Uterus (tissue), 4 donors: ENCODE measurements around the gene ASB3. TPM values are rescaled to one million over a fixed set of nuclear protein-coding genes. Genes with fewer than 3 reads are reported as not detected.

Source experiments
- DNase-seq, 2 donors: peaks; one replicate each; pipeline ENCODE4 v3.0.0-alpha.2; 2019 to 2020
- H3K27ac ChIP-seq, 2 donors: fragments of 200-600 bp; sonication (generic); 1 replicate in 1 of 2; 2 replicates in 1 of 2; pipeline ENCODE4 v1.5.1; 2016 to 2018
- H3K27me3 ChIP-seq, 2 donors: fragments of 200-600 bp; sonication (generic); one replicate each; pipeline ENCODE4 v1.5.1; 2018 to 2019; ENCODE audit warnings: control low read depth in 1 of 2
- H3K36me3 ChIP-seq, 2 donors: fragments of 200-600 bp; sonication (generic); one replicate each; pipeline ENCODE4 v1.5.1; 2019; ENCODE audit warnings: control low read depth in 1 of 2
- H3K4me1 ChIP-seq, 2 donors: fragments of 200-600 bp; sonication (generic); one replicate each; pipeline ENCODE4 v1.5.1; 2018 to 2019; ENCODE audit warnings: control low read depth in 1 of 2
- H3K4me3 ChIP-seq, 2 donors: fragments of 200-600 bp; sonication (generic); 1 replicate in 1 of 2; 2 replicates in 1 of 2; pipeline ENCODE4 v1.5.1; 2018 to 2019; ENCODE audit warnings: mild to moderate bottlenecking in 1 of 2
- H3K9me3 ChIP-seq, 2 donors: fragments of 200-600 bp; sonication (generic); one replicate each; pipeline ENCODE4 v1.5.1; 2019; ENCODE audit warnings: control low read depth in 1 of 2
- CTCF ChIP-seq, 4 experiments: fragments of 200-600 bp in 2 of 4; fragments of 450-650 bp in 2 of 4; sonication (generic) in 2 of 4; IDR thresholded peaks; one replicate each; pipeline ENCODE4 v1.5.1; 2016 to 2019; ENCODE audit warnings: antibody characterized with exemption in 4 of 4, mild to moderate bottlenecking in 2 of 4, moderate library complexity in 1 of 4
- POLR2A ChIP-seq, 2 donors: fragments of 450-650 bp; IDR thresholded peaks; one replicate each; pipeline ENCODE4 v1.6.1; 2016; ENCODE audit warnings: antibody characterized with exemption in 2 of 2, mild to moderate bottlenecking in 1 of 2, moderate library complexity in 1 of 2
- intact Hi-C: fragments of 100-400 bp; cut with DNase I; formaldehyde crosslinking; loops from one replicate; pipeline ENCODE4 v1.15.1; 2023; ENCODE audit warnings: low total_unique reads
- total RNA-seq, 4 donors: library from RNA; depleted of rRNA in 3 of 4; stranded (reverse); fragments of >200 nt in 3 of 4; gene quantifications; one replicate each; pipeline versions ENCODE4 v1.1.0 to v1.2.4, GENCODE V29; 2014 to 2023
- donor health status: DM: yes; HTN: yes; CAD: no.

ASB3 gene
- total RNA-seq, 4 donors from 2014 or later = 5.4 to 68.8 (median 16.8) TPM

DNA sequence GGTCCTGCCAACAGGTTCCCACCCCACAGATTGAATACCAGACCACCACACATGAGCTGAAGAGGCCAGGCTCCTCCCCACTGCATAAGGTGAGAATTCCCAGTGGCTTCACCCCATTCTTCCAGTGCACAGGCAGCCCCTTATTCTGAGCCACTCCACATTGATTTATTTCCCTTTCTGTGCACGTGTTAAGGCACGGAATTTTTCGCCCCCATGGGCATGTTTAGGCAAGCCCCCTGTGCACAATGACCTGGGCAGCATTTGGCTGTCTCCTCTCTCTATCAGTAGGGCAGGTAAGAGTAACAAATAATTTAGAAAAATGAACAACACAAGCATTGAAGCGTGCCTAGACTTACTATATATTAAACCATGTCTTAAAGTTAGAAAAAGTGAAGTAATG, 34.4 kb downstream of the ASB3 start:
- intact Hi-C loops = no loop called here
- Histone ChIP-seq H3K9me3 (no peaks in the 10 kb centered on the region), H3K36me3 (no peaks in the 10 kb centered on the region), H3K4me1 (no peaks in the 10 kb centered on the region), H3K27ac (no peak overlapping the region), H3K27me3 (no peaks in the 10 kb centered on the region), H3K4me3 (no peak overlapping the region)
- DNase-seq = no peak
- TF ChIP-seq CTCF (IDR thresholded peaks at IDR 0.05) = no peak
- no peak for TF ChIP-seq POLR2A (IDR thresholded peaks at IDR 0.05)

DNA sequence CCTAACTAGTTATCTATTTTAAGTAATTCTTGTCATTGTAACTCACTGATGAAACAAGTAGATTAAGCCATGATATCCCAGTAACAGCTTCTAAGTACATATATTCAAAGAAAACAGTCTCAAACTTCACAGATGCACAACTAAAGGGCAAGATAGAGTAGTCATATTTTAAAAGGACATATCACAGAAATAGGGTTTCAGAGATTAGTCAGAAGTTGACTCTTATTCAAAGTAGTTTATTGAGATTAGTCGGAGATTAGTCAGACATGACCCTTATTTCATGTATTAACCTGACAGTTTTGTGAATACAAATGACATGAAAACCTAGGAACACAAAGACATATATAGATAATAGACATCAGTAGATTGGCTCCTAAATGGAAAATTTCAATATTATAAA, 35.0 kb downstream of the ASB3 start:
- Histone ChIP-seq H3K27me3 (no peaks in the 10 kb centered on the region), H3K36me3 (no peaks in the 10 kb centered on the region), H3K4me3 (no peak overlapping the region), H3K27ac (no peak overlapping the region), H3K4me1 (no peaks in the 10 kb centered on the region), H3K9me3 (no peaks in the 10 kb centered on the region)
- TF ChIP-seq POLR2A (IDR thresholded peaks at IDR 0.05) = no peak
- no peak for TF ChIP-seq CTCF (IDR thresholded peaks at IDR 0.05)
- intact Hi-C loops = no loop called here
- DNase-seq = no peak

- no peak for DNase-seq
- intact Hi-C loops = no loop called here
- H3K4me1 ChIP-seq = no peaks in the 10 kb centered on the region
- no peaks in the 10 kb centered on the region for H3K9me3 ChIP-seq
- TF ChIP-seq CTCF (IDR thresholded peaks at IDR 0.05) = no peak
- no peak for TF ChIP-seq POLR2A (IDR thresholded peaks at IDR 0.05)
- H3K27me3 ChIP-seq = no peaks in the 10 kb centered on the region
- no peak overlapping the region for H3K27ac ChIP-seq
- H3K36me3 ChIP-seq = no peaks in the 10 kb centered on the region
- no peak overlapping the region for H3K4me3 ChIP-seq
Measured at GRCh38 chr2:53750041-53750768, 36.5 kb downstream of the ASB3 start.

DNA sequence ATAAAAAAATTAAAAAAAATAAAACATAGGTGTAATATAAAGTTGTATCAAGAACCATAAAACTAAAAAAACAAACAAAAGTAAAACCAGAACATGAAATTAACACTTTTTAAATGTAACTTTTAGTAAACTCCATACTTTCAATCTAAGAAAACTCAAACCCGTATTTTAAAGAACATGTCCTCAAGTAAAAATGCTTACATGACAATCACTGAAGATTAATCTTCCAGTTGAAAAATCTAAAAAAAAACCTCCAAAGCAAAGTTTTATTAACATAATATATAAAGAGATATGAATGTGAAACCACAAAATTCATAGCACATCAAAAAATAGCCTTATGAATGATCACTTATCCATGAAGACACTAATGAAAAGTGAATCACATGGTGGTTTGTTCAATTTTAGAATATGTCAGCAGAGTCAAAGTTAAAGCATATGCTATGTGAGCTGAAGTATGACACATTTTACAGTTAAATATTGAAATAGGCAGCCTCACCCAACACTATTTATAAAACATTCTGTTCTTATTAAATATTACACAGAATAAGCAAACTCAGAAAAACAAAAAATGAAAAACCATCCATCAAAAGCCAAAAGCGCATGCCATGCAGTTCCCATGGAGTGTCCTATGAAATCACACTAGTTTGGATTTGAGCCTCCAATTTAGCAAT, 42.2 kb downstream of the ASB3 start:
- H3K27me3 ChIP-seq = no peaks in the 10 kb centered on the region
- H3K9me3 ChIP-seq = no peaks in the 10 kb centered on the region
- no peaks in the 10 kb centered on the region for H3K4me1 ChIP-seq
- H3K27ac ChIP-seq = no peak overlapping the region
- no peaks in the 10 kb centered on the region for H3K36me3 ChIP-seq
- no peak overlapping the region for H3K4me3 ChIP-seq
- intact Hi-C loops = no loop called here
- TF ChIP-seq POLR2A (IDR thresholded peaks at IDR 0.05) = no peak
- TF ChIP-seq CTCF (IDR thresholded peaks at IDR 0.05) = no peak
- DNase-seq = no peak

DNA sequence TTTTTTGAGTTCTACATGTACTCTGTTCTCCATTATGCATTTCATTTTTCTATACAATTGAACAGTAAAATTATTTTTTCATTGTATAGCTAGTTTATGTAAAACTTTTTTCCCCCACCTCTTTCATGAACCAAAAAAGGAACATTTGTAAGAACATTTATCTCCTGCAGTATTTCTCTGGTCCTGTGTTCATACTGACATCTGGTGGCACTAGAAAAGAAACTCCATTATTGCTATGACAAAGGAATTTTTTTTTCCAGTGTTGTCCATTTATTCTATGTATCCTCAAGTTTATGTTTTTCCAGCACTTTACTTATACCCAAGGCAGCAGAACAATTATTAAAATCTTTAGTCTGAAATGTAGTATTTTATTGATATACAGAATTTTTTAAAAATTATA, 46.6 kb downstream of the ASB3 start:
- Histone ChIP-seq H3K9me3 (no peaks in the 10 kb centered on the region), H3K4me1 (no peaks in the 10 kb centered on the region), H3K4me3 (no peak overlapping the region), H3K27me3 (no peaks in the 10 kb centered on the region), H3K27ac (no peak overlapping the region), H3K36me3 (no peaks in the 10 kb centered on the region)
- TF ChIP-seq POLR2A (IDR thresholded peaks at IDR 0.05) (no peak), CTCF (IDR thresholded peaks at IDR 0.05) (peak in 1 of 4 experiments; percentile 15)
- no peak for DNase-seq
- intact Hi-C loops = no loop called here
